Activated naive CD4-positive, alpha-beta T cell treated with anti-CD3 and anti-CD28 coated beads for 36 hours (primary cell): Measurements from ENCODE around the gene GATAD2B. TPM values are rescaled to one million over a fixed set of nuclear protein-coding genes. Genes with fewer than 3 reads are reported as not detected.

Experiments used
- CTCF ChIA-PET: fragments of 350-600 bp; sonication (Branson Sonifier 250); formaldehyde crosslinking; loops from one replicate; lab custom pipeline; 2021; ENCODE audit warnings: antibody characterized with exemption; lab: Charles Lee
- DNase-seq: peaks from one replicate; pipeline ENCODE4 v3.0.0-alpha.2; 2020
- H3K27ac Mint-ChIP-seq: one replicate; pipeline ENCODE4 v1.8.0; 2021; ENCODE audit warnings: mild to moderate bottlenecking, mixed read lengths
- H3K27me3 Mint-ChIP-seq: one replicate; pipeline ENCODE4 v1.8.0; 2021; ENCODE audit warnings: low read depth, mixed read lengths
- H3K36me3 Mint-ChIP-seq: one replicate; pipeline ENCODE4 v1.8.0; 2021; ENCODE audit warnings: low read depth, mixed read lengths
- H3K4me1 Mint-ChIP-seq: one replicate; pipeline ENCODE4 v1.8.0; 2021; ENCODE audit warnings: low read depth, mixed read lengths
- H3K4me3 Mint-ChIP-seq: one replicate; pipeline ENCODE4 v1.8.0; 2021; ENCODE audit warnings: mild to moderate bottlenecking, moderate library complexity, mixed read lengths
- H3K9me3 Mint-ChIP-seq: one replicate; pipeline ENCODE4 v1.8.0; 2021; ENCODE audit warnings: mixed read lengths
- intact Hi-C: fragments of 100-400 bp; cut with micrococcal nuclease; formaldehyde crosslinking; loops from one replicate; pipeline ENCODE4 v1.15.1; 2023
- total RNA-seq, 2 experiments: library from RNA; stranded (reverse); gene quantifications; one replicate each; pipeline ENCODE4 v1.2.3, GENCODE V29; 2021

Gene GATAD2B
- total RNA-seq, 2 experiments from 2014 or later, result 69.0 to 70.2 TPM

- CTCF ChIA-PET, result interaction anchor here (0.6 to 3.4 kb wide), 15 partner anchors 10 to 150 kb away, joined by 3 to 19 read pairs (median 5); partner anchors contain the start of genes CRTC2, GATAD2B, RAB13 and SLC39A1
- peaks cover 32% of the 10 kb centered on the region for H3K36me3 Mint-ChIP-seq
- peaks cover 21% of the 10 kb centered on the region for H3K4me1 Mint-ChIP-seq
- DNase-seq, result peak; percentile 71
- peak within 1 kb of the TSS; percentile 92 for H3K4me3 Mint-ChIP-seq
- H3K27ac Mint-ChIP-seq, result peak within 1 kb of the TSS; percentile 95
- no peaks in the 10 kb centered on the region for H3K9me3 Mint-ChIP-seq
- intact Hi-C loops, result loop anchor here (1.0 to 2.0 kb wide), 3 partner anchors 125 to 435 kb away; no protein-coding TSS in a partner anchor
- H3K27me3 Mint-ChIP-seq, result no peaks in the 10 kb centered on the region
These were observed 24.0 kb upstream of the GATAD2B start, which contains the start of gene DENND4B for GRCh38 chr1:153946622-153947241. TSS of gene DENND4B (minus strand) at chr1:153946718. CDS start at chr1:153944374, 2,344 bp downstream.

GRCh38 chr1:153945795-153946621, 23.2 kb upstream of the GATAD2B start:
- Mint-ChIP-seq H3K36me3 (peaks cover 32% of the 10 kb centered on the region), H3K27ac (peak overlapping the region; percentile 95), H3K4me3 (peak overlapping the region; percentile 92), H3K27me3 (no peaks in the 10 kb centered on the region), H3K4me1 (peaks cover 21% of the 10 kb centered on the region), H3K9me3 (no peaks in the 10 kb centered on the region)
- CTCF ChIA-PET, result interaction anchor here (0.6 to 3.4 kb wide), 15 partner anchors 10 to 149 kb away, joined by 3 to 19 read pairs (median 5); partner anchors contain the start of genes CRTC2, GATAD2B, RAB13 and SLC39A1
- DNase-seq, result peak; percentile 74
- intact Hi-C loops, result loop anchor here (1.0 to 2.0 kb wide), 9 partner anchors 12 to 435 kb away; partner anchors contain the start of genes CRTC2, ILF2, RAB13 and RPS27

- DNase-seq, result peak; percentile 84
- CTCF ChIA-PET, result interaction anchor here (0.7 to 3.4 kb wide), 14 partner anchors 11 to 383 kb away, joined by 3 to 19 read pairs (median 4); partner anchors contain the start of genes GATAD2B, RAB13 and SLC39A1
- peaks cover 21% of the 10 kb centered on the region for H3K4me1 Mint-ChIP-seq
- peak overlapping the region; percentile 95 for H3K27ac Mint-ChIP-seq
- H3K4me3 Mint-ChIP-seq, result peak overlapping the region; percentile 92
- H3K27me3 Mint-ChIP-seq, result no peaks in the 10 kb centered on the region
- H3K9me3 Mint-ChIP-seq, result no peaks in the 10 kb centered on the region
- peaks cover 28% of the 10 kb centered on the region for H3K36me3 Mint-ChIP-seq
- intact Hi-C loops, result loop anchor here (1.0 to 2.0 kb wide), 6 partner anchors 13 to 274 kb away; partner anchors contain the start of genes CRTC2, ILF2, RAB13 and RPS27
These were observed 22.5 kb upstream of the GATAD2B start for GRCh38 chr1:153945131-153945794.

- H3K36me3 Mint-ChIP-seq, result peaks cover 27% of the 10 kb centered on the region
- no peaks in the 10 kb centered on the region for H3K9me3 Mint-ChIP-seq
- CTCF ChIA-PET, result interaction anchor here (0.7 to 3.4 kb wide), 12 partner anchors 11 to 383 kb away, joined by 3 to 19 read pairs (median 3); partner anchors contain the start of genes GATAD2B and RAB13
These were observed 22.0 kb upstream of the GATAD2B start for GRCh38 chr1:153944827-153945117.

GRCh38 chr1:153944005-153944826, 21.4 kb upstream of the GATAD2B start:
- H3K27me3 Mint-ChIP-seq, result no peaks in the 10 kb centered on the region
- peak overlapping the region; percentile 92 for H3K4me3 Mint-ChIP-seq
- H3K27ac Mint-ChIP-seq, result peak overlapping the region; percentile 95
- intact Hi-C loops, result loop anchor here (2.0 kb wide), 1 partner anchor 273 kb away; the partner anchor contains the start of gene ILF2
- no peaks in the 10 kb centered on the region for H3K9me3 Mint-ChIP-seq
- peaks cover 21% of the 10 kb centered on the region for H3K4me1 Mint-ChIP-seq
- peak; percentile 52 for DNase-seq
- peaks cover 27% of the 10 kb centered on the region for H3K36me3 Mint-ChIP-seq
- CTCF ChIA-PET, result interaction anchor here (0.7 to 3.4 kb wide), 12 partner anchors 10 to 384 kb away, joined by 3 to 19 read pairs (median 3); partner anchors contain the start of genes GATAD2B and RAB13

More at GRCh38 chr1:153944827-153945117, 22.0 kb upstream of the GATAD2B start:
- H3K4me3 Mint-ChIP-seq, result peak overlapping the region; percentile 92
- DNase-seq, result no peak
- H3K4me1 Mint-ChIP-seq, result peaks cover 21% of the 10 kb centered on the region
- intact Hi-C loops, result loop anchor here (1.0 to 2.0 kb wide), 6 partner anchors 14 to 274 kb away; partner anchors contain the start of genes CRTC2, ILF2, RAB13 and RPS27
- H3K27me3 Mint-ChIP-seq, result no peaks in the 10 kb centered on the region
- H3K27ac Mint-ChIP-seq, result peak overlapping the region; percentile 95

GRCh38 chr1:153942766-153943549, 20.2 kb upstream of the GATAD2B start:
- Mint-ChIP-seq H3K4me3 (no peak overlapping the region), H3K27me3 (no peaks in the 10 kb centered on the region), H3K9me3 (no peaks in the 10 kb centered on the region), H3K27ac (peak overlapping the region; percentile 20), H3K4me1 (peaks cover 21% of the 10 kb centered on the region), H3K36me3 (peaks cover 22% of the 10 kb centered on the region)
- CTCF ChIA-PET, result interaction anchor here (0.9 kb wide), 1 partner anchor 44 kb away, joined by 3 read pairs; no protein-coding TSS in a partner anchor
- DNase-seq, result no peak
- intact Hi-C loops, result no loop called here

- Mint-ChIP-seq H3K4me3 (no peak overlapping the region), H3K36me3 (peaks cover 25% of the 10 kb centered on the region), H3K9me3 (no peaks in the 10 kb centered on the region), H3K27me3 (no peaks in the 10 kb centered on the region), H3K27ac (no peak overlapping the region), H3K4me1 (peaks cover 21% of the 10 kb centered on the region)
- intact Hi-C loops, result no loop called here
- CTCF ChIA-PET, result no interaction called here
- DNase-seq, result no peak
These were observed 19.3 kb upstream of the GATAD2B start for GRCh38 chr1:153941826-153942725.

GRCh38 chr1:153940756-153941155, 18.0 kb upstream of the GATAD2B start:
- no peak for DNase-seq
- intact Hi-C loops, result no loop called here
- no peaks in the 10 kb centered on the region for H3K27me3 Mint-ChIP-seq
- peaks cover 35% of the 10 kb centered on the region for H3K36me3 Mint-ChIP-seq
- H3K4me1 Mint-ChIP-seq, result peaks cover 18% of the 10 kb centered on the region
- no peaks in the 10 kb centered on the region for H3K9me3 Mint-ChIP-seq
- CTCF ChIA-PET, result interaction anchor here (1.0 to 1.7 kb wide), 2 partner anchors 35 to 144 kb away, joined by 3 to 4 read pairs; no protein-coding TSS in a partner anchor
- no peak overlapping the region for H3K27ac Mint-ChIP-seq
- H3K4me3 Mint-ChIP-seq, result no peak overlapping the region

- H3K36me3 Mint-ChIP-seq, result peaks cover 37% of the 10 kb centered on the region
- no peak for DNase-seq
- no peak overlapping the region for H3K4me3 Mint-ChIP-seq
- H3K27me3 Mint-ChIP-seq, result no peaks in the 10 kb centered on the region
- CTCF ChIA-PET, result interaction anchor here (0.6 to 1.7 kb wide), 3 partner anchors 36 to 142 kb away, joined by 3 to 4 read pairs (median 3); no protein-coding TSS in a partner anchor
- intact Hi-C loops, result no loop called here
- H3K4me1 Mint-ChIP-seq, result peaks cover 14% of the 10 kb centered on the region
- H3K9me3 Mint-ChIP-seq, result no peaks in the 10 kb centered on the region
- no peak overlapping the region for H3K27ac Mint-ChIP-seq
These were observed 16.7 kb upstream of the GATAD2B start for GRCh38 chr1:153939476-153939875.
